Measurements from ENCODE around the gene KBTBD13.
"Not testable (repeated sequence)": the region's sequence is repeated elsewhere in the genome, so short reads cannot be mapped to it uniquely, and the experiment has no call there.

KBTBD13 gene

DNA sequence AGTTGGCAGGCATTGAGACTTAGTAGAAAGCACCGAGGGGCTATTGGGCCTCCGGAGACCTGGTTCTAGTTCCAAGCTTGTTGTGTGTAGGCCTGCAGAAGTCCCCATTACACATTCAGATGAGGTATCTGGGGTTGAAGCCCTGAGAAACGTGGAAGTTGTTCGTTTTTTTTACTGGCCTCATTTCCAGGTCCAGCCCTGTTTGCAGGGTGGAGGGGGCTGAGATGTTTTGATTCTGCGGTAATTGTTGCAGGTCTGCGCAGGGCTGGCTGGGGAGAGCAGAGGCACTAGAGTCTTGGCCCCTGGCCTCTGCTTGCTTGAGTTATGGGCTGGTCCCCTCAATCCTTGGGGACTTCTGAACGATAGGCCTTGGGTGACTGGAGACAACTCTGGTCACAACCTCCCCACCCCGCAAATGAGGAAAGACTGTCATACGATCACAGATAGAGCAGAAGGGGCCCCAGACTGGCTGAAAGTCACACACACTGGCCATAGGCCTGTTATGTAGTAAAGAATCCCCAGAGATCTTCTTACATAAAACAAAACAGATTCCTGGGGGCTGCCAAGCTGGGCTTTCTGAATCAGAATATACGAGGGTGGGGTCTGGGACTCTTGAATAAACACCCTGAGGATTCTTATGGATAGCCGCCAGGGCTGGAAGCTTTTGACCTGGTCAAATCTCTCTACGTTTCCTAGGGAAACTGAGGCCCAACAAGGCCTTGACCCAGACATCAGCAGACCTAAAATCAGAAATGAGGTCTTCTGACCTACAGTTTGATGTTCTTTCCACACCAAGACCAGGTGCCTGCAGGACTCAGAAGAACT is 15.6 kb downstream of the KBTBD13 start:
- no peak for DNase-seq

DNA sequence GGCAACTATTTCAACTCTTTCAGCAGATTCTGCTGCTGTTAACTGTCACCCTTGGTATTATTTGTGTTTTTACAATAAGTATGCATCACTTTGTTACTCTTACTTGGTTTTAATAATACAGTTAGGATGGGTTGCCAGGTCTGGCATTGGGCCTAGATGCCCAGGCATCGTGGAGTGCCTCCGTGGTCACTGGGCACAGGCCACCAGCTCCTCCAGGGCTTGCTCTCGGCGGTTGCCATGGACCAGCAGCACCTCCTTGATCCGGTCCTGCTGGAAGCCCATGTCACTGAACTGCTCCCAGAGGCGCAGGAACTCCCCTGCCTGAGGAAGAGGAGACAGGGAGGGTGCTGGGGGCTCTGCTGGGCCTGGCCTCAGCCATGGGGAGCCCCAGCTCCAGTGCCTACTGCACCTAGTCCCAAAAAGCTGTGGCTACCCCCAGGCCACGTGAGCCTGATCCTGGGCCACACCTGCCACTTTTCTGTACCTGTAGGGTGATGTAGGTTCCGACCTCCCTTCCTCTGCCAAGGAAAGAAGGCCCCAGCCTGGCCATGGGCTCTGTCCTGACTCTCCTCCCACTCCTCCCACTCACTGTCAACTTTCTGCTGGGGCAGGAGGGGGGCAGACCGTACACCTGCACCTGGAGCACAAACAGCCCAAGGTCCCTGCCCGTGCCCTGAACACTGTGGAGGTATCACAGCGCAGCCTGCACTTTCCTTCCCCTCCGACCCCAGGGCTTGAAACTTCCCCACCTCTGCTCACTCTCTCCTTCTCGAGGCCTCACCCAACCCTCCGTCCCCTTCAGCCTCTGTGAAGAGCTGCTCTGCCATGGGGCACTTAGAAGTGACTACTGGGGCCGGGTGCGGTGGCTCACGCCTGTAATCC is 16.6 kb downstream of the KBTBD13 start:
- no peak for DNase-seq

DNA sequence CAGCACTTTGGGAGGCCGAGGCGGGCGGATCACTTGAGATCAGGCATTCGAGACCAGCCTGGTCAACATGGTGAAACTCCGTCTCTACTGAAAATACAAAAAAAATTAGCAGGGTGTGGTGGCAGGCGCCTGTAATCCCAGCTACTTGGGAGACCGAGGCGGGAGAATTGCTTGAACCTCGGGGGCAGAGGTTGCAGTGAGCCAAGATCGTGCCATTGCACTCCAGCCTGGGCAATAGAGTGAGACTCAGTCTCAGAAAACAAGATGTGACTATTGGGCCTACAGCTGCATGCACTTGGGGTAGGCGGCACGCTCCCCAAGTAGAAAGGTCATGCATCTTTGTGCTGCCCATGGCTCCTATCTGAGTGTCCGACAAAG is 17.2 kb downstream of the KBTBD13 start:
- not testable (repeated sequence) for DNase-seq

DNA sequence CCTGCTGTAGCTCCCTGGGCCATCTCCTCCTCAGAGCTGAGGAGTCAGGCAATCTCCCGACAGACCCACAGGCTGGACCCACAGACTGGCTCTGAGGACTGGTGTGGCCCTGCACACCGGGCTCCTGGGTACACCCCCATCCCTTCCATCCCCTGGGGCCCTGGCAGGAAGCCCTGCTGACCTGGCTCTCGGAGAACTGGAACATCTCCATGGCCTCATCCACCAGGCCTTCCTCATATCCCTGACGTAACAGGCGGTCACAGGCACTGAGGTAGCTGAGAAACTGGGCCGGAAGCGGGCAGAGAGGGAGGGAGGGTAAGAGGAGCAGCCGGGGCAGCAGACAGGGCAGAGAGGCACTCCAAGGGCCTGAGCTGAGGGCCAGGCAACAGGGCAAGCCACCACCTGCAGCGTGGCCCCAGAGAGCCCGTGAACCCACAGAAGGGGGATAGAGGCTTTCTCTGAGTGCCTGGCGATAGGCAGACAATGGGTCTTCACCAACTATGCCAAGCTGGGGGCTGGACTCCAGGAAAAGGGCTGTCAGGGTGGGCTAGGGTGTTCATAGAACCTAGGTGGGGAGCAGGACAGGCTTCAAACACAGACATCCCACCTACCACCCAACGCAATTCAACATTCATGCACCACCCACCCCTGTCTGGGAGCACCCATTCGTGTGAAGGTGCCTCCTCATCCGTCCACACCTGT is 17.9 kb downstream of the KBTBD13 start:
- DNase-seq = no peak

DNA sequence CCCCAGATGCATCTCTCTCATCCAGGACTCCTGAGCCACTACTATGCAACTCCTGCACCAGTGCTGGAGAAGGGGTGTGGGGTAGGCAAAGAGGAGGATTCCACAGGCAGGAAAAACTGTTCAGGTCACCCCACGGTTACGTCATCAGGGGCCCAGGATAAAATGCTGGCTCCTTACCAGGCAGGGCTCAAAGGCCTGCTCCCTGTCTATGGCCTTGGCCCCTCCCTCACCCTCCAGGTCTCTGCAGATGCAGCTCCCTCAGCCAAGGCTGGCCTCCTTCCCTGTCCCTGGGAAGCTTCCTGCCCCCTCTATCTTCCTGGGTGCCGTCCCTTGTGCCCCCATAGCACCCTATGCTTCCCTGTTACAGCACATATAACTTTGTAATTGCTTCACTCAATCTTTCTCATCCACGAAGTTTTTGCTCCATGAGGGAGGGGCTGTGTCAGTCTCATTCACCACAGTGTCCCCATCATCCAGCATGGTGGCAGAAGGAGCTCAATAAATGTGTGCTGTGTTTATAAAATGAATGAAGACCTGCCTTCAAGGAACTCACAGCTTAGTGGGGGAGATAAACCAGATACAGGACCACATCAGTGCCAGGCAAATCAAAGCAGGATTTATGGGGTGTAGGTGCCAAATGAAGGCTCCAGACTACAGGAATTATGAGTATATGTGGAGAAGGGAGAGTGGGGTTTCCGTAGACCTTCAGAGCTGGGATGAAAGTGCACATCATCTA is 18.6 kb downstream of the KBTBD13 start:
- DNase-seq = no peak

DNA sequence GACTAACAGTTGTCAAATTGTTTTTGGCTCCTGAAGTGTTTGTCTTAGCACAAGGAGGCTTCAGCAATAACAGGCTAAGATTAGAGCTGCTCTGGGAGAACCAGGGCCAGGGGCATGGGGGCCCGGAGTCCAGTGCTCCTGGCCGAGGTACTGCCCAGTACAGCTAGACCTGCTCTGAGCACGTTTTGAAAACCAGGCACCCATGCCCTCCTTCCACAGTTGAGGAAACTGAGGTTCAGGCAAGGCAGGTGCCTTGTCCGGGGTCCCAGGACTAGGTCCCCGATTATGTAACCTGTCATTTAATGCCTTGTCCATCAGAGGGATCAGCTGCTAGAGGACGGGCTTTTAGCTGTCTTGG is 19.2 kb downstream of the KBTBD13 start:
- DNase-seq = no peak

DNA sequence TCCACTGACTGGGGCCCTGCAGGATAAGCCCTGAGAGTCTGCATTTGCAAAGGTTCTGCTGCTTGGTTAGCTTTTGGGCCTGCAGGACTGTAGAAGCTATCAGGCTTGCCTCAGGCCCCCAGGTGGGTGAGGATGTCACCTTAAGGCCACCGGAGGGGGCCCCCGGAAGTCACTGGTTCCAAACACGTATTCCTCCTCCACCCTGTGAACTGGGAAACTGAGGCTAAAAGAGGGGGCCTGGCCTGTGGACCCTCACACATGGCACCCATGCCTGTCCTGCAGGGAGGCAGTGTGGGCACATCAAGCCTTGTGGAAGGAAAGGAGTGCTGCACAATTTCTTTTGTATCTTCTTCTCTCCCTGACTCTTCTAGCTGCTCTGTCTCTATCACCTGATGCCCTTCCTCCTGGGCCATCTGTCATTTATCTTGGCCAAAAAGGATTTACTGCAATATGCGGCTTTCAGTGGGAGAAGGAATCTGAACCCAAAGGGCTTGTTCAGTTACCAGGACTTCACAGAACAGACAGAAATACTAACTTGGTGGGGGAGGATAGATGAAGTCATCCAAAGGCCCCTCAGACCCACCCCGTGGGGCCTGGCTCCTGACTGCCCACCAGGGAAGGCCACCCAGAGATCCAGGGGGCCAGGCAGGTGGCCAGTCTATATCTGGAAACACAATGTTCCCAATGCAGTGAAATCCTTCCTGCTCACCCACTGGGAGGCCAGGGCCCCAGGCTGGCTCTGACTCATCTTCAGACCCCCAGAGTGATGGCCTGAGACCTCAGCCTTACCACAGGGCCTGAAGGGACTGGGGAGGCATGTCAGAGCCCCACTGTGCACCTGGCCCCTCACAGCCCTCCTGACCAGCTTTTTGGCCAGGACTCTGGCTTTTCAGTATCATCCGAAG is 20.2 kb downstream of the KBTBD13 start:
- no peak for DNase-seq

DNA sequence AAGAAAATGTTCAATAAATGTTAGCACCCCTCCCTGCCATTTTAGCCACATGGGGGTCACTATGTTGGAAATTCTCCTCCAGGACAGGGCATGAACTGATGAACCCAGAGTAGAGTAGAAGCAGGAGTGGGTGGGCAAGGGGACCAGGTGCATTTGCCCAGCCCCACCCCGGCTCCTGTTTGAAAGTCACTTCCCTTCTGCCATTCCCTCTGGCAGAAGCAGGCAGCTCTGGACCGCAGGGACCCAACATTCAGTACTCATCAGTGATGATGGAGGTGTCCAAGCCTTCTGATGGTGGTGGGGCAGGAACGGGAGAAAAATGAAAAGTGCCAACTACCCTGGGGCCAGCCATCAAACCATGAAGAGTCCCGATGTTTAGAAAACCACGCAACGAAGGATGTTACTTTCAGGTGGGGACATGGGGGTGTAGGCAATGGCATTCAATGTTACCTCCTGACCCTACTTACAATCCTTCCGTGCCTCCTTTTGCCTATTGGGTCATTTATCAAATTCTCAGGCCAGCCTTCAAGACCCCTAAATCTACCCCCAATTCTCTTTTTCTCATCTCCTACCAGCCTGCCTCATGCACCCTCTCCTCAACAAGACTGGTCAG is 21.2 kb downstream of the KBTBD13 start:
- no peak for DNase-seq

DNA sequence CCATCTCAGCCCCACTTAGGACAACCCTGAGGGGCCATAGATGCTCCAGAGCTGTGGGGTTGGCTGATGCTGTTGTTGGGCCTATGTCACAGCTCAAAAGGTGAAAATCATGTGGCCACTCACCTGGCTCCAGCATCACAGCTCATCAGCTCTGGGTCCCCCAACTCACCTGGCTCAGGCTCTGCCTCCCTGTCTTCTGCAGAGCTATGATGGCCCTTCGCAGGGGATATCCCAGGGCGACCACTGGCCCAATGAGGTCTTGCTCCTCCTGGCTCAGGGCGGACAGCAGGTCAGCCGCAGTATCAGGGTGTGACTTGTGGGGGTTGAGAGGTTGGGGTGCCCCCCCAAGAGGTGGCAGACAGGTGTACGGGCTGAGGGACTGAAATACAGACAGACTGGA is 22.8 kb downstream of the KBTBD13 start:
- no peak for DNase-seq

DNA sequence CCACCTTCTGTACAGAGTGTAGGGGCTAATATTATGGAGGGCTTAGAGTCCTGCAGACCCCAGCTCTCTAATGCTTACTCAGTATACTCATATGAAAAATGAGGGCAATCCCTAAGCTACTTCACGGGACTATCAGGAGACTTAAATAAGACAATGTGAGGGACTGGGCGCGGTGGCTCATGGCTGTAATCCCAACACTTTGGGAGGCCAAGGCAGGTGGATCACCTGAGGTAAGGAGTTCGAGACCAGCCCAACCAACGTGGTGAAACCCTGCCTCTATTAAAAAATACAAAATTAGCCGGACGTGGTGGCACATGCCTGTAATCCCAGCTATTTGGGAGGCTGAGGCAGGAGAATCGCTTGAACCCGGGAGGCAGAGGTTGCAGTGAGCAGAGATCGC is 23.3 kb downstream of the KBTBD13 start:
- not testable (repeated sequence) for DNase-seq

DNA sequence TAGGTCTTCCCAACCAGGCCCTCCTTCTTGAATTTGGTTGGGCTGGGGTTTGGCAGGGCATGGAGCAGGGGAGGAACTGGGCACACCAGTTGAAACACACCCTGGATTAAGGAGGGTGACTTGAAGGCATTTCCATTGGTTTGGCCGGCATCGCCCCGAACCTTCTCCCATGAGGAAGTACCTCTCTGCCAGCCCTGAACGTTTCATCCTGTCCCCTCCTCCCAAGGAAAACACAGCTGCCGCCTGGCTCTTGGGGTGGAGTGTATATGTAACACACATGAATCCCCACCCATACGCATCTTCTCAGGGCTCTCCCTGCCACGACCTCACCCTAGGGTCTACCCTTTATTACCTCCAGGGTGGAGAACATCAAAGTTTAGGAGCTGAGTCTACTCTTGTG is 23.9 kb downstream of the KBTBD13 start:
- no peak for DNase-seq

DNA sequence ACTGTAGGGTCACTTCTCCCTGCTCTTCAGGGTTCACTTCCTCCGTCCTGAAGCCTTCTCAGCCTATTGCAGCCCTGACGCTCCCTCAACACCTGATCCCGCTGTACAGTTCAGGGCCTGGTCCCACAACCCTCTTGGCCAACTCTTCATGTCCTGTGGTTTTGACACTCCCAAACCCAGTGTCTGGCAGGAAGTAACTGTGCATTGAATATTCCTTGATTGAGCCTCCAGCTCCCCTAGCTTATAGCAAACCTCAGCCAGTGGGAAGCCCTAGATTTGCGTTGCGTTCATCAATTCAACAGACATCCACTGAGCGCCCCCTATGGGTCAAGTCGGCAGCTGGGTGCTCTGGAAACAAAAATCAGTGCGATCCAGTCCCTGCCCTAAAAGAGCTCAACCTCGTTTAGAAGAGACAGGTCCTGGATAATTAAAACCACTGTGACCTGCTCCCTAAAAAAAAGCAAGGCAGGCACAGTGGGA is 24.9 kb downstream of the KBTBD13 start:
- DNase-seq = peak; percentile 64

DNA sequence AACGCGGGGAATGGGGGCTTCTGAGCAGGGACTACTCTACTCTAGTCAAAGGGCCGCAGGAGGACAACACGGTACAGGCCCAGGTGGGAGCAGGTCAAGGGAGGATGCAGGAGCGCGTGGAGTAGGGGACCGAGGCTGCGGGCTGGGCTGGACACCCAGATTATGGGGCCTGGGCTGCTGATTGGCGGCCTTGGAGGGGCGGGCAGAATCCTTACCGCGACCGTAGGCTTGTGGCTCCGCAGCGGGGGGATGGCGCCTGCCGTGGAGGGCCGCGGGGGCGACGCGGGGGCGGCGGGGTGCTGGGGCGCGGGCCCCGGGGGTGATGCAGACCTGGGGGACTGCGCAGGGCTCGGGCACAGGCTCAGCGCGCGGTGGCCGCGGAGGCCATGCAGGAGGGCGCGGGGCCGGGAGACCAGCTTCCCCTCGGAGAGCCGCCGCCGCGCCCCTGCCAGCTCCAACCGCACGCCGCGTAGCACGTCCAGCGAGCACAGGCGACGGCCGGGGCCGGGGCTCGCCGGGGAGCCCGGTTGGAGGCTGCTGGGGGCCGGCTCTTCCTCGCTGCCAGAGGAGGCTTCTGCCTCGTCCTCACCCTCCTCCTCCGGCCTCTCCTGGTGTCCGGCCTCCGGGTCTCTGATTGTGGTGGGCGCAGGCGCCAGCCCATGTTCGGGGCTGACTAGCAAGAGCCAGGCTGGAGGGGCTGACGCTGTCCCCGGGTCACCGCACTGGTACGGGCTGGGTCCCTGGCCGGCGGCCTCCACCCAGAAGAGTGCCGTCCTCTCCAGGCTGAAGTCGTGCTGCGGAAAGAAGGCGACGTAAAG is 25.6 kb downstream of the KBTBD13 start:
- DNase-seq = no peak

DNA sequence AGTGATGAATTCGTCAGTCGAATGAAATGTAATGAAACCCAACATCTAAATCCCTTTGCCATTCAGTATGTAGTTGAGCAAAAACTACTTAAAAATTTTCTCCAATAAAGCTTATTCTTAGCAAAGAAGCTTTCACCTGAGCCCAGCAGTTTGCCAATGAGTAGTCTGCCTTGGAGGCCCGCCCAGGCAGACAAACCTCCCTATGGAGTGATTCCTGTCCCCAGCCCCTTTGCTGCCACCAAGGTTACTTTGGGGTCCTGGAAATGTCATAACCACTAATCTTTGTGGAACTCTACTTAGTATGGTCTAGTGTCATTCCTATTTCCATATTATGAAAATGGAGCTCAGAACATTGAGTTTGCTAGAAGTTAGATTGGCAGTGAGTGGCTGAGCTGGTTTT is 26.4 kb downstream of the KBTBD13 start:
- DNase-seq = no peak

DNA sequence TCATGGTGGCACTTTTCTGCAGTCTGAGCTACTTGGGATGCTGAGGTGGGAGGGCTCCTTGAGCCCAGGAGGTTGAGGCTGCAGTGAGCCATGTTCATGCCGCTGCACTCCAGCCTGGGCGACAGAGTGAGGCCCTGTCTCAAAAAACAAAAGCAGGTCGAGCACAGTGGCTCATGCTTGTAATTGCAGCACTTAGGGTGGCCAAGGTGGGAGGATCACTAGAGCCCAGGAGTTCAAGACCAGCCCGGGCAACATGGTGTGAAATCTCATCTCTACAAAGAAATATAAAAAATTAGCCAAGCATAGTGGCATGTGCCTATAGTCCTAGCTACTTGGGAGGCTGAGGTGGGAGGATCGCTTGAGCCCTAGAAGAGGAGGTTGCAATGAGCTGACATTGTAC is 28.5 kb downstream of the KBTBD13 start:
- DNase-seq = no peak

DNA sequence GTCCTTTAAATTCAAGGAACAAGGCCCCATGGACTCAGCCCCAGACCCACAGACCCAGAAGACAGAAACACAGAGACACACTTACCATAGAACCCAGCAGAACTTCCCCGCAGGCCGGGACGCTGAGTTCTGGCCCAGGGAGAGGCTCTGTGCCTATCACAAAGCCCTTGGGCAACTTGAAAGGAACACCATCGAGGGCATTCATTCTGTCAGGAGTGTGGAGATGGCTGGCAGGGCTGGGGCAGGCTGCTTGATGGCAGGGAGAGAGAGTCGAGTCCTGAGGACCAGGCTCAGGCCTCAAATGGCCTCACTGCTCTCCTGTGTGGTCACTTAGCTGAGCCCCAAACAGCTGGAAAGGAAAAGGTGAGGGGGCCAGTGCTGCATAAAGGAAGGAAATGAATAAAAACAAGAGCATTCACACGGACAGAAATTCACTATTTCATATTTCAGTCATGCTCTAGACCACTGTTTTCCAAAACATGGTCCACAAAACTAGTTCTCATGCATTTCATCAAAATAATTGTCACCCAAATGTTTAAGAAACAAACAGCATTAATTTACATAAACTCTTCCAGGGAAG is 29.6 kb downstream of the KBTBD13 start:
- no peak for DNase-seq

DNA sequence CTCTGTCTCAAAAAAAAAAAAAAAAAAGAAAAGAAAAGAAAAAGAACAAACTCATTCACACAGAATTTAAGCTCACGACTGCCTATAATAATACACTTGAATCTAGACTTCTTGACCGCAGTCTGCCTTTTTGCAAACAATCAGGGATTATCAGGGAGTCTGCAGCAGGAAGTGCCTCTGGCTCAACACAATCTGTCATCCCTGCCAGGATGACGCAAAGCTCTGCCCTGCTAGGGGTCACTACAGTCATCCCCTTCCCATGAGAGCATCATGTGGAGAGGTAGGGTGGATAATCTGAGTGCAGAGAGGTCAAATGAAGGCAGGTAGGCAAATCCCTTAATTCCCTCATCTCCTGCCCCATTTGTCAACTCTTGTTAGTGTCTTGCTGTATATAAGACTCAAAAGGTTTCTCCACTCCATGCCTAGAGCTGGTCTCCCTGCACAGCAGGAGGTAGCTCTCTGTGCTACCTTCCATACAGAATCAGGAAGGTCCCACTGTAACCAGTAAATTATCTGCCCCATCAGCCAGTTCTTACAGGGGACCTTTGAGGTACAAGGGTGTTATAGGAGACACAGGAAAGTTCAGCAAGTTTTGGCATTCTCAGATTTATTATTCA is 34.2 kb downstream of the KBTBD13 start:
- DNase-seq = no peak

DNA sequence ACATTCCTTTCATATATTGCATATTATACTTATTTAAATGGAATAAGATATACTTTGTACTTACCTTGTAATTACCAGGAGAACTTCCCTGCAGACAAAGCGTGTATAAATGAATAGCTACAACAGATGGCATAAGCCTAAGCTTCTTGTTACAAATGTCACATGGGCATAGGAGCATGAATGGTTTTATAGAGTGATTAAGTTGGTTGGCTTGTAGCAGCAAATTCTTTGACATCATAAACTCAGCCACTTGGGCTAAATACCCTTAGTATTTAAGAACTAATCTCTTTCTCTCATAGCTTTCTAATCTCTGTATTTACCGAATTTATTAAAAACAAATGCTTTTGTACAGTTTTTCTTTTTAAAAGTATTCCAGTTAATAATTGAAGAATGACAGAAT is 38.5 kb downstream of the KBTBD13 start, which contains the start of gene UBAP1L:
TSS of gene UBAP1L (minus strand) at position 115 of the 400 bp plus-strand sequence. CDS start 8,985 bp downstream, outside the sequence.
- DNase-seq = no peak

DNA sequence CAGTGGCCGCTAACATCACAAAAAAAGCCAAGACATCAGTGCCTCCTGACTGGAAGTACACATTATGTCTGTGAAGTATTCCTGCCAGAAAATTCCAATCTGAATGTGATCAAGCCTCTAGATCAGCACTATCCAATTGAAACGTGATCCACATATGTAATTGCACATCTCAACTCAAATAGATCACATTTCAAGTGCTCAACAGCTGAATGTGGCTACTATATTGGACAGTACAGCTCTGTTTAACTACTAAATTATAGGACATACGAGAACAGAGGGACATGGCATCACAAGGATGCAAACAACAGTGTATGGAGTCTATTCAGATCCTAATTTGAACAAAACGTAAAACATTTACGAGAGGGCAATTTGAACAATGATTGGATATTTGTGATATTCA is 39.0 kb downstream of the KBTBD13 start:
- no peak for DNase-seq
